ENCODE data around the gene ZSWIM7.

GRCh38 chr17:15971882-15972281, 27.6 kb downstream of the ZSWIM7 start:
- no peak for TF ChIP-seq CTCF (IDR thresholded peaks at IDR 0.05)
- TF ChIP-seq POLR2A (IDR thresholded peaks at IDR 0.05), result no peak
